ENCODE measurements around the gene PMM2.

PMM2 gene

DNA sequence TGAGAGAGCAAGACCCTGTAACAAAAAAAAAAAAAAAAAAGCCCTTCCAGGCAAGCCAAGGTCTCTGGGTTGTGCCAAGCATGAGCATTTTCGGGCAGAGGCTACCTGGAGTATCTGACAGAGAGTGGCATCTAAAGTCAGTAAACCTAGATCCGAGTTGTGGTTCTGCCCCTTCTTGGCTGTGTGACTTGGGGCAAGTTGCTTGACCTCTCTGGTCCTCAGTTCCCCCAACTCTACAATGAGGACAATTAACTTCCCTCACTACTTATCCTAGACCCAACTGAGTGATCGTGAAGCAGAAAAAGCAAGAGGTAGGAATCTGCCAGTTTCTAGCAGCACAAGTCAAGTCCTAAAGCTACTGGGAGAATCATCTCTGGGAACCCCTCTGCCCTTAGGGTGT lies 34.6 kb upstream of the PMM2 start:
- H3K27me3 ChIP-seq (ENCODE audit: insufficient read depth, low read length): no peaks in the 10 kb centered on the region
- no peak overlapping the region for H2AFZ ChIP-seq (ENCODE audit: low read length)
- no peaks in the 10 kb centered on the region for H3K9me3 ChIP-seq (ENCODE audit: low read length)
- no peaks in the 10 kb centered on the region for H3F3A ChIP-seq (ENCODE audit: insufficient read depth, low read length)
- no peak overlapping the region for H3K4me2 ChIP-seq (ENCODE audit: low read length)
- no peaks in the 10 kb centered on the region for H3K4me1 ChIP-seq (ENCODE audit: insufficient read depth, low read length, severe bottlenecking)
- no peak overlapping the region for H3K9ac ChIP-seq (ENCODE audit: low read length)
- no peaks in the 10 kb centered on the region for H4K20me1 ChIP-seq (ENCODE audit: insufficient read depth, low read length)
- no peaks in the 10 kb centered on the region for H3K9me2 ChIP-seq (ENCODE audit: low read depth, low read length)
- TF ChIP-seq, protein P1, sequence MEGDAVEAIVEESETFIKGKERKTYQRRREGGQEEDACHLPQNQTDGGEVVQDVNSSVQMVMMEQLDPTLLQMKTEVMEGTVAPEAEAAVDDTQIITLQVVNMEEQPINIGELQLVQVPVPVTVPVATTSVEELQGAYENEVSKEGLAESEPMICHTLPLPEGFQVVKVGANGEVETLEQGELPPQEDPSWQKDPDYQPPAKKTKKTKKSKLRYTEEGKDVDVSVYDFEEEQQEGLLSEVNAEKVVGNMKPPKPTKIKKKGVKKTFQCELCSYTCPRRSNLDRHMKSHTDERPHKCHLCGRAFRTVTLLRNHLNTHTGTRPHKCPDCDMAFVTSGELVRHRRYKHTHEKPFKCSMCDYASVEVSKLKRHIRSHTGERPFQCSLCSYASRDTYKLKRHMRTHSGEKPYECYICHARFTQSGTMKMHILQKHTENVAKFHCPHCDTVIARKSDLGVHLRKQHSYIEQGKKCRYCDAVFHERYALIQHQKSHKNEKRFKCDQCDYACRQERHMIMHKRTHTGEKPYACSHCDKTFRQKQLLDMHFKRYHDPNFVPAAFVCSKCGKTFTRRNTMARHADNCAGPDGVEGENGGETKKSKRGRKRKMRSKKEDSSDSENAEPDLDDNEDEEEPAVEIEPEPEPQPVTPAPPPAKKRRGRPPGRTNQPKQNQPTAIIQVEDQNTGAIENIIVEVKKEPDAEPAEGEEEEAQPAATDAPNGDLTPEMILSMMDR (IDR thresholded peaks at IDR 0.05; ENCODE audit: low read length): no peak
- no peak for TF ChIP-seq EZH2 (IDR thresholded peaks at IDR 0.05; ENCODE audit: borderline replicate concordance, low read length)
- no peaks in the 10 kb centered on the region for H3K36me3 ChIP-seq (ENCODE audit: insufficient read depth, low read length)
- H3K4me3 ChIP-seq (ENCODE audit: low read depth, low read length, poor library complexity, severe bottlenecking): no peak overlapping the region
- H3K79me2 ChIP-seq (ENCODE audit: insufficient read depth, low read length): no peaks in the 10 kb centered on the region
- no peak overlapping the region for H3K27ac ChIP-seq (ENCODE audit: low read depth, low read length, poor library complexity, severe bottlenecking)

DNA sequence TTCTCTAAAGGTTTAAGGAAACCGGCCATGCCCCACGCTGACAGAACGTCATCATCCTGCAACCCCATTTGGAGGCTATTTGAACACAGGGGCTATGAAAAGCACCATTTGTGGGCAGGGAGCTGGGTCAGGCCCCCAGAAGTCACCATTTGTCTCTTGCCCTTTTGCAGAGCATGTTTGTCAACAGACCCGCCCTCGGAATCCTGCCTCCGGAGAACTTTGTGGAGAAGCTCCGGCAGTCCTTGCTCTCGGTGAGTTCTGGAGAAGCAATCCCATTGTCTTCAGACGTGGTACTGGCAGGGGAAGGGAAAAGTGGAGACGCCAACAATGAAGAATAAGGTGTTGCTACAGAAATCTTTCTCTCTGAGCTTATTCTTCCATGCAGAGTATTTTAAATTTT lies 33.7 kb upstream of the PMM2 start:
- no peaks in the 10 kb centered on the region for H3K9me3 ChIP-seq (ENCODE audit: low read length)
- H3K4me3 ChIP-seq (ENCODE audit: low read depth, low read length, poor library complexity, severe bottlenecking): no peak overlapping the region
- H3K4me1 ChIP-seq (ENCODE audit: insufficient read depth, low read length, severe bottlenecking): no peaks in the 10 kb centered on the region
- no peaks in the 10 kb centered on the region for H3K36me3 ChIP-seq (ENCODE audit: insufficient read depth, low read length)
- H3K4me2 ChIP-seq (ENCODE audit: low read length): no peak overlapping the region
- no peaks in the 10 kb centered on the region for H3K79me2 ChIP-seq (ENCODE audit: insufficient read depth, low read length)
- TF ChIP-seq EZH2 (IDR thresholded peaks at IDR 0.05; ENCODE audit: borderline replicate concordance, low read length): no peak
- TF ChIP-seq, protein P1 (IDR thresholded peaks at IDR 0.05; ENCODE audit: low read length): no peak
- no peaks in the 10 kb centered on the region for H4K20me1 ChIP-seq (ENCODE audit: insufficient read depth, low read length)
- H2AFZ ChIP-seq (ENCODE audit: low read length): no peak overlapping the region
- H3K9ac ChIP-seq (ENCODE audit: low read length): no peak overlapping the region
- H3K27me3 ChIP-seq (ENCODE audit: insufficient read depth, low read length): no peaks in the 10 kb centered on the region
- no peaks in the 10 kb centered on the region for H3F3A ChIP-seq (ENCODE audit: insufficient read depth, low read length)
- H3K27ac ChIP-seq (ENCODE audit: low read depth, low read length, poor library complexity, severe bottlenecking): no peak overlapping the region
- no peaks in the 10 kb centered on the region for H3K9me2 ChIP-seq (ENCODE audit: low read depth, low read length)

DNA sequence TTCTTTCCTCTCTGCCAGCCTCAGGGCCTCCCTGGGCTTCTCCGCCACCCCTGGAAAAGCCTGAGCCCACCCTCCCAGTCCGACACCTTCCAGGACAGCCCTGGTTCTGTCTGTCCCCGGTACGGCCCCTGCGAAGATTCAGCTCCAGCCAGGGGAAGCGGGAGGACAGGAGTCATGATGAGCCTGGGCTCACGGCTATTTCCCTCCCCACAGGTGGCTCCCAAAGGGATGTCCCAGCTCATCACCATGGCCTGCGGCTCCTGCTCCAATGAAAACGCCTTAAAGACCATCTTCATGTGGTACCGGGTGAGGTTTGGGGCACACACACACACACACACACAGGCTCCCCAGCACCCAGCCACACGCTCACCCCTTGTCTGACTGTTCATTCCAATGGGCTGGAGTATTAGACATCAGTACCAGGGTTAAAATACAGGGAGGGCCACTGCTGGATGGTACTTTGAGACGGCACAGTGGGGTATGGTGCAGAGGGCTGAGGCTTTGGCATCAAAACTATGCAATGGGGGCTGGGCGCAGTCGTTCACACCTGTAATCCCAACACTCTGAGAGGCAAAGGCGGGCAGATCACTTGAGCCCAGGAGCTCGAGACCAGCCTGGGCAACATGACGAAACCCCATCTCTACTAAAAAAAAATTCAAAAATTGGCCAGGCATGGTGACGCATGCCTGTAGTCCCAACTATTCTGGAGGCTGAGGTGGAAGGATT lies 33.0 kb upstream of the PMM2 start:
- H3K79me2 ChIP-seq (ENCODE audit: insufficient read depth, low read length): no peaks in the 10 kb centered on the region
- no peak for TF ChIP-seq EZH2 (IDR thresholded peaks at IDR 0.05; ENCODE audit: borderline replicate concordance, low read length)
- TF ChIP-seq, protein P1 (IDR thresholded peaks at IDR 0.05; ENCODE audit: low read length): no peak
- no peak overlapping the region for H3K27ac ChIP-seq (ENCODE audit: low read depth, low read length, poor library complexity, severe bottlenecking)
- no peak overlapping the region for H3K4me3 ChIP-seq (ENCODE audit: low read depth, low read length, poor library complexity, severe bottlenecking)
- no peaks in the 10 kb centered on the region for H3K9me2 ChIP-seq (ENCODE audit: low read depth, low read length)
- no peak overlapping the region for H2AFZ ChIP-seq (ENCODE audit: low read length)
- H4K20me1 ChIP-seq (ENCODE audit: insufficient read depth, low read length): no peaks in the 10 kb centered on the region
- no peaks in the 10 kb centered on the region for H3K4me1 ChIP-seq (ENCODE audit: insufficient read depth, low read length, severe bottlenecking)
- no peaks in the 10 kb centered on the region for H3K27me3 ChIP-seq (ENCODE audit: insufficient read depth, low read length)
- H3K4me2 ChIP-seq (ENCODE audit: low read length): no peak overlapping the region
- H3K9me3 ChIP-seq (ENCODE audit: low read length): no peaks in the 10 kb centered on the region
- no peaks in the 10 kb centered on the region for H3K36me3 ChIP-seq (ENCODE audit: insufficient read depth, low read length)
- H3F3A ChIP-seq (ENCODE audit: insufficient read depth, low read length): no peaks in the 10 kb centered on the region
- no peak overlapping the region for H3K9ac ChIP-seq (ENCODE audit: low read length)

Data from OCI-LY1 (cell line).